GM18907 (cell line): Measurements from ENCODE around the gene TMEM120A.
"Not testable (repeated sequence)": the region's sequence is repeated elsewhere in the genome, so short reads cannot be mapped to it uniquely, and the experiment has no call there.

Experiments used
- ATAC-seq: cut with Tn5 transposase; IDR thresholded peaks from one replicate; pipeline ENCODE4 v1.9.1; 2021; ENCODE audit warnings: mild to moderate bottlenecking, moderate library complexity; ENCODE audit not compliant: unreplicated experiment

TMEM120A gene

DNA sequence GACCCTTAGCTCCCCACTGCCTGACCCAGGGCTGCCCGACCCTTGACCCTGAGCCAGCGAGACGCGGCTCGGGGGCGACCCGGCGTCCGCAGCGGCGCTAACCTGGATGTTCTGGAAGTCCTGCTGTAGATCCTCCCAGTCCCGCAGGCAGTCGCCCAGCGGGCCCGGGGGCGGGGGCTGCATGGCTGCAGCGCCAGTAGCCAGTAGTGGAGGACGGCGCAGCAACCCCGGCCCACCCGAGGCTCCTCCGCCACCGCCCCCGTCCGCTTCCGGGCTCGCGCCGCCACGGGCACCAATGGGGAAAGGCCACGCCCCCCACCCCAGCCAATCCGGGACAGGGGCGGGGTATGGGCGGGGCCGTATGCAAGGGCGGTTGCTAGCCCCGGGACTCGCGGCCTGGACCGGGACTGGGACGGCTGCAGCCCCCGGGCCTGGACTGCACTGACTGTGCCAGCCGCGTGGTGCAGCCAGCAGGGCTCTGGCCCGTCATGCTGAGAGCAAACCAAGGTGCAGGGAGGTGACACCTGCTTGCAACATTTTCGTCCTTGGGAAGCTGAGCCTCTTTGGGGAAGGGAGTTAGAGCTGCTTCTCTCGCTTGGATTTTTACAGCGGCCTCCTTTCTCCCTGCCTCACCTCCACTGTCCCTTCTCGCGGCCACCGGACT is at the start of gene TMEM120A:
Gene TMEM120A, minus strand, starts transcription at position 208 of the 664 bp plus-strand sequence. Its CDS starts 25 bp downstream, at position 183.
- ATAC-seq, result peak; percentile 88

DNA sequence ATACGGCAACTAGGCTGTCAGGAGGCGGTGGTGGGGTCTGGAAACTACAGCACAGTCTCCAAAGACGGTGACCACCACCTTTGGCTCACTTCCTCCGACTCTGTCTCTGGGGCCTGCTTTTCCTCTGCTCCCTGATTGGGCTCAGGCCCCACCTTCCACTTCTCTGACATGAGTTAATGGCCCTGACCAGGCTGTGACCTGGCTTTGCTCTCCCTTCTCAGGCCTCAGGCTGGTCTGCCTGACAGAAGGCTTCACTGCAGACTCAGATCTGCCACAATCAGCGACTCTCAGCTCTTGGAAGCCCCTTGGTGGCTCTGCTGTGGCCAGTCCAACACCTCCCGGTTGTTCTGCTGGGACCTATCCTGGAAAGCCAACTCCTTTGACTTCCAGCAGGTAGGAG is 45.7 kb upstream of the TMEM120A start:
- ATAC-seq, result no peak

DNA sequence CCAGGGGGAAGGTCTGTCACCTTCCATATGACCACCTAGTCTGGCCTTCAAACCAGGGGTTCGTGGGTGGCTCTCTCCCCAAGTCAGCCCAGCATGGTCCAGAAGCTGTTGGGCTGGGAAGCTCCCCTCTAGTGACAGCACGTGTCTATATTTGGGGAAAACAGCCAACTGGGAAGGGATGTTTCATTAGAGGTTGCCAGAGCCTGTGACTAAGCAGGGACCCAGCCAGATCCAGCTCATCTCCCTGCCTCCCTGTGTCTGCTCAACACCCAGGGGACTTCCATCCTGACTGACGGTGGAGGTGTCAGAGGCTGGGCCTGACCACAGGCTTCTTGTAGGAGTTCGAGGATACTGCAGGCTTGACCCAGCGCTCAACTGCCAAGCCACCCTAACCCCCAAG is 42.9 kb upstream of the TMEM120A start:
- no peak for ATAC-seq

DNA sequence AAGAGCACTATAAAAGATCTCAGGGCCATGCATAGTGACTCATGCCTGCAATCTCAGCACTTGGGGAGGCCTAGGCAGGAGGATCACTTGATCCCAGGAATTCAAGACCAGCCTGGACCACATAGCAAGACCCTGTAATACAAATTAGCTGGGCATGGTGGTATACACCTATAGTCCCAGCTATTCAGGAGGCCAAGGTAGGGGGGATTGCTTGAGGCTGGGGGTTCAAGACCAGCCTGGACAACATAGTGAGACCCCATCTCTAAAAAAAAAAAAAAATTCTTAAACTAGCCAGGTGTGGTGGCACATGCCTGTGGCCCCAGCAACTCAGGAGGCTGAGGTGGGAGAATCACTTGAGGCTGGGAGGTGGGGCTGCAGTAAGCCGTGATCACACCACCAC is 37.6 kb upstream of the TMEM120A start:
- no peak for ATAC-seq

DNA sequence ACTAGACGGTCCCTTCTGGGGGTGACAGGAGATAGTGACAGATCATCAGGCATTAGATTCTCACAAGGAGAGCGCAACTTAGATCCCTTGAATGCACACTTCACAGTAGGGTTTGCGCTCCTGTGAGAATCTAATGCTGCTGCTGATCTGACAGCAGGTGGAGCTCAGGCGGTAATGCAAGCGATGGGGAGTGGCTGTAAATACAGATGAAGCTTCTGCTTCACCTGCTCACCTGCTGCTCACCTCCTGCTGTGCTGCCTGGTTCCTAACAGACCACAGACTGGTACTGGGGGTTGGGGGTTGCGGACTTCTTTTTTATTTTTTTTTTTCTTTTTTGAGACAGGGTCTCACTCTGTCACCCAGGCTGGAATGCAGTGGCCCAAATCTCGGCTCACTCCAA is 35.3 kb upstream of the TMEM120A start:
- not testable (repeated sequence) for ATAC-seq

DNA sequence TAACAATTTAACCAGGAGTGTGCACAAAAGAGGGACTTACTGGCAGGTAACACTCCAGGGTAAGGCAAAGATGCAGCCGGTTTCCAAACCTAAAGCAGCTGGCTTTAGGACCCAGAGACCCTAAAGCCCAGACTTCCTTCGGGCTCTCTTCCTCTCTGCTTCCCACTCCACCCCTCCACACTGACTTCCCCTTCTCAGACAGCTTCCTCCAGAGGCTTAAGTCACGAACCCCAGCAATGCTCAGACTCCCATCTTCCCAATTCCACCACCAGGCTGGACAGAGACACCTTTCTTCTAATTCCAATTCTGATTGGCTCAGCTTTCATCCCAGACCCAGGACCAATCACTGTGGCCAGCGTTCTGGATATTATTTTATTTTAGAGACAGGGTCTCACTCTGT is 28.6 kb upstream of the TMEM120A start:
- ATAC-seq, result no peak

DNA sequence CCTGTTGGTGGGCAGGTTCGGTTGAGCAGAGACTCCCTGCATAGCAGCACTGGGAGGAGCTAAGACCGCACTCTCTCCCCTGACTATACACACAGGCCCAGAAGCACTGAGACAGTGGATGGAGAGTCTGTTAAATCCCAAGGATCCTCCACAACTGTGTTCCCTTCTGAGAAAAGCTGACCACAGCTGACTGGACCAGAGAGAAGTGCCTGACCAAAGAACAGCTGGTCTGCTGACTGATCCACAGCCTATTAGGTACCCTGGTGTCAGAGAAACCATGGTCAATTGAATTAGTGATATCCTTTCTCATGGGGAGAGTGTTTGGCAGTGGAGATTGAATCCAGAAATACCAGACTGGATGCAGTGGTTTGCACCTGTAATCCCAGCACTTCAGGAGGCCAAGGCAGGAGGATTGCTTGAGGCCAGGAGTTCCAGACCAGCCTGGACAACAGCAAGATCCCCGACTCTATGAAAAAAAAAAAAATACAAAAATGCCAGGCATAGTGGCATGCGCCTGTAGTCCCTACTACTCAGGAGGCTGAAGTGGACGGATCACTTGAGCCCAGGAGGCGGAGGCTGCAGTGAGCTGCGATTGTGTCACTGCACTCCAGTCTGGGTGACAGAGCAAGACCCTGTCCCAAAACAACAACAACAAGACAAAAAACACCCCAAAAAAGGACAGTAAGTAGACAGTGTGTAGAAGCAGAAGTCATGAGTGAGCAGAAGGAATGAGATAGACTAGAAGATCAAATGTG is 27.8 kb upstream of the TMEM120A start:
- no peak for ATAC-seq

DNA sequence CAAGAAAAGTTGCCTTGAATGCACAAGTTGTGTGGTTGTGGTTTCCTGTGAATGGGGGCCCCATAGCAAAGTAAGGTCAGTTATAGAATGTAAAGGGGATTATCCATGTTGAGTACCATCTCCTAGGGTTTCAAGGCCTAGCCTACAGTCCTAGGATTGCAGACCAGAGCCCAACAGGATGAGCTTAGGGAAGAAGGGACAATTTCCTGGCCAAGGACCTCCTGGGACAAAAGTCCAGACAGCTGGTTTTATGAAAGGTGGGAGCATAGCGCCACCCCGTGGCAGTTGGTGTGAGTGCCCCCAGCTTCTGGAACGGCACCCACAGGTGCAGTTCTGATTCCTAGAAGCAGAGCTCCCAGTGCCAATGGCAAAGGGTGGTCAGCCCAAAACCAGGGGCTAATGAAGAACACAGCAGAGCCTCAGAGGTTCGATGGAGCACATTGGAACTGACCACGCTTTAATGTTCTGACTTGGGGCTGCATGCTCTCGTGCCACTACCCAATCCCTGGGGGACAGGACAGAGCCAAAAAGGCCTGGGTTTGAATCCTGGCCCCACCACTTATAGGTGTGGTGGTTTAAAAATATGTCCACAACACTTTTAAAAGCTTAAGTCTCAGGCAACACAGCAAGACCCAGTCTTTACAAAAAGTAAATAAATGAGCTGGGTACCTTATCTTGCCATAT is 25.8 kb upstream of the TMEM120A start:
- no peak for ATAC-seq

DNA sequence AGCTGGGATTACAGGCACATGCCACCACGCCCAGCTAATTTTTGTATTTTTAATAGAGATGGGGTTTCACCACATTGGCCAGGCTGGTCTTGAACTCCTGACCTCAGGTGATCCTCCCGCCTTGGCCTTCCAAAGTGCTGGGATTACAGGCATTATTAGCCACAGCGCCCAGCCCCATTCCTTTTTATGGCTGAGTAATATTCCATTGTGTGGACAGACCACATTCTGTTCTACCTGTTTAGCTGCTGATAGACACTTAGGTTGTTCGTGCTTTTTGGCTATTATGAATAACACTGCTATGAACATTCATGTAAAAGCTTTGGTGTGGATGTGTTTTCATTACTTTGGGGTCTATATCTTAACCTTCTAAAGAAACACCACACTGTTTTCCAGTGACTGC is 24.1 kb upstream of the TMEM120A start:
- not testable (repeated sequence) for ATAC-seq

DNA sequence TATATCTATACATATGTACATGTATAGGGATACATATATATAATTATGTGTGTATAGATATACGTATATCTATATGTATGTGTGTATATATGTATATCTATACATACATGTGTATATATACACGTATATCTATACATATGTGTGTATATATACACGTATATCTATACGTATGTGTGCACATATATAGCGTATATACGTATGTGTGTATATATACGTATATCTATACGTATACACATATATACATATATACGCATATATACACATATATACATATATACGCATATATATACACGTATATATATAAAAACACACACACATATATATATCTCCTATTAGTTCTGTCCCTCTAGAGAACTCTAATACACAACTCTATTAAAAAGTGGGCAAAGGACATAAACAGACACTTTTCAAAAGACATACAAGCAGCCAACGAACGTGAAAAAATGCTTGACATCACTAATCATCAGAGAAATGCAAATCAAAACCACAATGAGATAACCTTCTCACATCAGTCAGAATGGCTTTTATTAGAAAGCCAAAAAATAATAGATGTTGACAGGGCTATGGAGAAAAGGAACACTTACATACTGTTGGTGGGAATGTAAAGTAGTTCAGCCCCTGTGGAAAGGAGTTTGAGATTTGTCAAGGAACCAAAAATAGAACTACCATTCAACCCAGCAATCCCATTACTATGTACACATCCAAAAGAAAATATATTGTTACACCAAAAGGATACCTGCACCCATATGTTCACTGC is 22.0 kb upstream of the TMEM120A start:
- ATAC-seq, result no peak

DNA sequence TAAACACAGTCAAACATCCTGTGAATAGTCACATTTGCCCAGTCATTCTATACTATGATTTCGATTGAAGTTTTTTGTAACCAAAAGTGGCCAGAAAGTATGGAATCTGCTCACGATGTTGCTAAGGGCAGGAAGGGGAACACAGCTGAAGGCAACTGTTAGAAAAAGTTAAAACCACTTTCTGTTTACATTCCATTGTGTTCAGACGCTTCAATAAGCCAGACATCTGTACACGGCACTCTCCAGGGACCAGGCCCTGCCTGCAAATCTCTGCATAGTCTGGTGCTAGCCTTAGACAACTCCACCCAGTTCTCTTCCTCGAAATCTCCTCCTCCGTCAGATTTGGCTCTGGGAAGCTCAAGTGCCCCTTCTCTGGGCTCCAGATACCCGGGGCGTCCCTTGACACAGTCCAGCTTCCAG is 17.1 kb upstream of the TMEM120A start:
- no peak for ATAC-seq

DNA sequence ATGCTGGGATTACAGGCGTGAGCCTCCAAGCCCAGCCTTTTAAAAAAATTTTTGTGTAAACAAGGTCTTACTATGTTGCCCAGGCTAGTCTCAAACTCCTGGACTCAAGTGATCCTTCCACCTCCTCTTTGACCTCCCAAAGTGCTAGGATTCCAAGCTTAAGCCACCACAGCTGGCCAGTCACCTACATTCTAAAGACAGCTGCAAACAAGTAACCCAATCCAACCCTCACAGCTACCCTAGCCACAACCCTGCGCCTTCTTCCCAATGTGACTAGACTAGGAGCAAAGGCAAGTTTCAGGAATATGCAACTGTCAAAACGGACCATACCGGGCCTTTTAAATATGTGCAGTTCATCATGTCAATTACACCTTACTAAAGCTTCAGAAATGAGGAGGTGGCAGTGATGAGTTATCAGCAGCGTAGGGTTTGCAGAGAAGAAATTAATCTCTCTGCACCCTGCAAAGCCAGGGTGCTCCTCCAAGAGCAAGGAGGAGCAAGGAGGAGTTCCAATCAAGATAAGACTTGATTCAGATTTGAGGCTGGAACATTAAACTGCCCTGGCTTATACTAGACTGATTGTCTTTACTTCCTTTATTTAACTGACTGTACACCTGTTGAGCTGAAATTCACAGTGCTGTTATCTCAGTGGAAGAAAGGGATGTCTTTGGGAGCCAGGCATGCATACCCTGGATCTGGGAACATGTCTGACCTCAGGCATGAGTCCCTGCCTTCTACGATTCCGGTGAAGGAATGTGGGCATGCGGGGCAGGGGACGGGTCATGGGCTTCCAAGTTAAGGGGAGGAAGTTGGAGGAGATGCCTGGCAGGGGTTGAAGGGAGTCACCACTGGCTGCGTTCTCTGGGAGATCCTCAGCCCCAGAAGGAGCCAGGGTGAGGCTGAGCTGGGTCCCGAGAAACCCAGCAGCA is 15.5 kb upstream of the TMEM120A start:
- ATAC-seq, result no peak

DNA sequence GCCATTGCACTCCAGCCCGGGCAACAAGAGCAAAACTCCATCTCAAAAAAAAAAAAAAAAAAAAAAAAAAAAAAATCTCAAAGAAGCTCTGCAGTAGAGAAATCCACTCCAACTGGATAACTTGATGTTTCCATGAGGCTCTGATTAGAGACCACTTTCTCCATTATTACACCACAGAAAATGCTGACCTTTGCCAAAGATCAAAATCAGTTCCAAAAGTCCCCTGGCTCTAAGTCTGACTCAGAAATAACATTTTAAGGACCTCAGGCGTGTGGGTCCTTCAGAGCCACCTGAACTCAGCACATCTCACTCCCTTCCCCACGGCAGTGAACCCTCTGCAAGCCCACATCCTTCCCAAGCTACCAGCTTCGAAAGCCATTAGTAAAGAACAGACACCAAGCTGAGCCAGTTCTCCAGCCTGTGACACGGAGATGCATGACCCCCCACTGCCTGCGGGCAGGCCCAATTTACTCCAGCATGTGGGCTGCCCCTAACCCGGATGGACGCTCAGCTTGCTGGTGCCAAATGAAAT is 13.8 kb upstream of the TMEM120A start:
- ATAC-seq, result no peak

DNA sequence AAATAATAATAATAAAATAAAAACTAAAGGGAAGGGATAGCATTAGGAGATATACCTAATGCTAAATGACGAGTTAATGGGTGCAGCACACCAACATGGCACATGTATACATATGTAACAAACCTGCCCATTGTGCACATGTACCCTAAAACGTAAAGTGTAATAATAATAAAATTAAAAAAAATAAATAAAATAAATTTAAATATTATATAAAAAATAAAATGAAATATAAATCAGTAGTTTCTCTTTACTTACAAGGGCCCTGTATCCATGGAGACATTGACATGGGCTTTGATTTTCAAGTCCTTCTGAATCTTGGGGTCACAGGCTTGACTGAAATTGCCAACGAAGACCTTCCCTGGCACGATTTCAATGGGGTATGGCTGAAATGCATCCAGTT is 10.6 kb upstream of the TMEM120A start:
- not testable (repeated sequence) for ATAC-seq

DNA sequence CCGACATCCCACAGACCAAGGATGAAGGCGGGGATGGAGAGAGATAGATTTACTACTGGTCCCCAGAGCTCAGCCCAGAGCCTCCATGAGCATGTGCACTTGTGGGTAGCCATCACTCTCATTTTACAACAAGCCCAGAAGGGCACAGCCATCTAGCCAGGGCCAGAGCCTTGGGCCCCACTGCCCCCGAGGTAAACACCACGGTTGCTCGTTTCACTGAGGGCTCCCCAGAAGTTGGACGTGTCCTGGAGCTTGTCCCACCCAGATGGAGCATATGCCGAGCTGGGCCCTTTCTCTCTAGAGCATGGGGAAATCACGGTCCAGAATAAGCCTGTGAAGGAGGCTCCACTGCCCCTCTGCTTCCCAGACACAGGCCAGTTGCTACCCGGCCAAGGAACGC is 9.0 kb upstream of the TMEM120A start:
- ATAC-seq, result no peak

DNA sequence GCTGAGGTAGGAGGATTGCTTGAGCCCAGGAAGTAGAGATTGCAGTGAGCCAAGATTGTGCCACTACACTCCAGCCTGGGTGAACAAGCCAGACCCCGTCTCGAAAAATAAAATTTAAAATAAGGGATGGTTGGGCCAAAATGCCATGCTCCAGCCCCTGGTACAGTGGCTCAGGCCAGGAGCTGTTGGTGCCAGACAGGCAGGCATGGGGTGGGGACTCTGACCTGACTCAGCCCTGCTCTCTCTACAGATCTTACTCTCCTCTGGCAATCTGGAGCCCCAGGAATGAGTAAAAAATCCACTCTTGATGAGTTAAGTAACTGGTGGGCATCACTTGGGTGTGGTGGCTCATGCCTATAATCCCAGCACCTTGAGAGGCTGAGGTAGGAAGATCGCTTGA is 8.4 kb upstream of the TMEM120A start:
- ATAC-seq, result no peak

DNA sequence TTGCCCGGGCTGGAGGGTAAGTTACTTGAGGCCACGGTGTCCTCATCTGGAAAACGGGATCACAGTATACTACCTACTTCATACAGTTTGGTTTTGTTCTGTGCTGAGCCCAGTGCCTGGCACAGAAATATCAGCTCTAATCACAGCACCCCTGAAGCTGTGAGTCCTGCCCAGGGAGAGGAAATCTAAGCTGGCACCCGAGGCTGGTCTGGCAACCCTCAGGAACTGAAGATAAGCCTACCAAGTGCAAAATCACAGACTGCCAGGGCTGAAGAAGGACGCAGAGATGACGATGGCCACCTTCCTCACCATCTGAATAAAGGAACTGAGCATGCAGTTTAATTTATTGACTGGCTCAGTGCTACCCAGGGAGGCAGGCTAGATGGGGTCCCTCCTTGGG is 7.7 kb upstream of the TMEM120A start:
- ATAC-seq, result no peak

DNA sequence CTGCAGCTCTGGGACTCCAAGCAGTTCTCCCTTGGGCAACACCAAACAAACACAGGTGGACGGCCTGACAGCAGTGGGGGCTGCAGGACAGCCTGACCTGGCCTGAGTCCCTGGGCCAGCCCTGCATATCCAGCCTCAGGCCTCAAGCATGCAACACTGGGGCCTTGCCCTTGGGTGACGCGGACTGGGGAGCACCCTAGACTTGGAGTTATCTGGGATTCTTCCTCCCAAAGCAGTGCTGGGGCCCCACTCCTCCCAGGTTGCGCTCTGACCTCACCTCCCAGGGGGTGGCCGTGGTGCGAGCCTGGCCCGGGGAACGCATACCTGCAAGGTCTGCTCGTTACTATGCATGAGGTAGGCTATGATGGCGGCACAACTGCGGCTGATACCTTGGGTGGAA is 6.2 kb upstream of the TMEM120A start:
- ATAC-seq, result no peak

DNA sequence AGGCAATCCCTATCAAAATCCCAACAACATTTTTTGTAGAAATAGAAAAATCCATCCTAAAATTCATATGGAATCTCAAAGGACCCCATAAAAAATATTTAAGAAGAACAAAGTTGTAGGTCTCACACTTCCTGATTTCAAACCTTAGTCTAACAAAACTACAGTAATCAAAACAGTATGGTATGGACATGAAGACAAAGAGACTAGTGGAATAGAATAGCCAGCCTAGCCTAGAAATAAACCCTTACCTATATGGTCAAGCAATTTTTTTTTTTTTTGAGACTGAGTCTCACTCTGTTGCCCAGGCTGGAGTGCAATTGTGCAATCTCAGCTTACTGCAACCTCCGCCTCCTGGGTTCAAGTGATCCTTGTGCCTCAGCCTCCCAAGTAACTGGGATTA is 3.6 kb upstream of the TMEM120A start:
- no peak for ATAC-seq

DNA sequence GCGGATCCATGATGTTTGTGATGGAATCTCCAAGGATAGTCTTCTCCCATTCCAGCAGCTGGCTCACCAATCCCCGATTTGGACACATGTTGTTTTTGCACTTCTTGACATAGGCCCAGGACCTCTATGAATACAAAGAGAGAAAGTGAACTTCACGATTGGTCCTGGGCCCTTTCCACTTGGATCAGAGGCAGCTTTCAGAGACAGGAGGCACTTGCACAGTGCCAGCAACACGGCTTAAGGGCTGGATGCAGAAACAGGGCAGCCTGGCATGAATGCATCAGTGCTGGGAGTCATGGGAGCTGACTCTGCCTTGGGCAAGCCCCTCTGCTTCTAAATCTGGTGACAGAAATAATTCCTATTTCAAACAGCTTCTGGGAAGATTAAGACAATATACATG is 2.1 kb upstream of the TMEM120A start:
- ATAC-seq, result no peak
